Lung microvascular endothelial cell (primary cell): ENCODE results near the gene PRMT1. TPM values are rescaled to one million over a fixed set of nuclear protein-coding genes. Genes with fewer than 3 reads are reported as not detected.
A peak's percentile ranks its signal among the peaks of the same experiment; 100 is the strongest.

Source experiments
- DNase-seq, 2 donors: peaks; one replicate each; pipeline versions ENCODE4 v3.0.0 to v3.0.0-alpha.2; 2010; ENCODE audit warnings: low read depth in 2 of 2
- total RNA-seq: library from RNA; depleted of rRNA; stranded (reverse); fragments of >200 nt; gene quantifications from 2 replicates; pipeline ENCODE4 v1.2.1, GENCODE V29; 2014

PRMT1 gene
- total RNA-seq, 1 donor from 2014 or later, result 257 TPM

- no peak for DNase-seq
These were observed 9.6 kb upstream of the PRMT1 start for GRCh38 chr19:49667473-49667872.

GRCh38 chr19:49669516-49669915 is 7.6 kb upstream of the PRMT1 start:
- DNase-seq, result no peak

GRCh38 chr19:49672131-49672919 is 4.7 kb upstream of the PRMT1 start:
- DNase-seq, result peak; percentile 78 to 87

GRCh38 chr19:49676136-49676783 is 811 bp upstream of the PRMT1 start:
- peak; percentile 94 to 97 for DNase-seq

GRCh38 chr19:49676784-49677230 is 264 bp upstream of the PRMT1 start:
- DNase-seq, result peak; percentile 100

GRCh38 chr19:49677901-49678674 is 1.0 kb downstream of the PRMT1 start:
- DNase-seq, result peak; percentile 64 to 77

- DNase-seq, result no peak
These were observed 2.1 kb downstream of the PRMT1 start for GRCh38 chr19:49678985-49679770.

GRCh38 chr19:49679771-49680413 is 2.8 kb downstream of the PRMT1 start:
- DNase-seq, result no peak

GRCh38 chr19:49680421-49681351 is 3.6 kb downstream of the PRMT1 start:
- peak; percentile 85 to 88 for DNase-seq

GRCh38 chr19:49681830-49682229 is 4.8 kb downstream of the PRMT1 start:
- DNase-seq, result no peak

- no peak for DNase-seq
These were observed 5.2 kb downstream of the PRMT1 start for GRCh38 chr19:49682274-49682673.

- no peak for DNase-seq
These were observed 6.8 kb downstream of the PRMT1 start for GRCh38 chr19:49683814-49684250.

GRCh38 chr19:49684251-49684982 is 7.3 kb downstream of the PRMT1 start:
- no peak for DNase-seq

GRCh38 chr19:49684983-49685553 is 8.0 kb downstream of the PRMT1 start:
- no peak for DNase-seq

- no peak for DNase-seq
These were observed 8.8 kb downstream of the PRMT1 start for GRCh38 chr19:49685845-49686332.

GRCh38 chr19:49686503-49687088 is 9.5 kb downstream of the PRMT1 start:
- no peak for DNase-seq

- DNase-seq, result no peak
These were observed 10.1 kb downstream of the PRMT1 start for GRCh38 chr19:49687150-49687549.
